HG03521 (cell line): ENCODE data around the gene PTPRS.
"Not testable (repeated sequence)": the region's sequence is repeated elsewhere in the genome, so short reads cannot be mapped to it uniquely, and the experiment has no call there.

Source experiments
- ATAC-seq: cut with Tn5 transposase; IDR thresholded peaks from one replicate; pipeline ENCODE4 v1.9.1; 2021; ENCODE audit warnings: mild to moderate bottlenecking, moderate library complexity; ENCODE audit not compliant: unreplicated experiment

The PTPRS gene

GRCh38 chr19:5334366-5334739, 6.3 kb downstream of the PTPRS start:
- ATAC-seq, result no peak

GRCh38 chr19:5333581-5334365, 6.8 kb downstream of the PTPRS start:
- ATAC-seq, result no peak

- no peak for ATAC-seq
Measured at GRCh38 chr19:5332501-5332900, 8.1 kb downstream of the PTPRS start.

- ATAC-seq, result no peak
Measured at GRCh38 chr19:5331790-5332189, 8.8 kb downstream of the PTPRS start.

GRCh38 chr19:5330307-5330720, 10.3 kb downstream of the PTPRS start:
- no peak for ATAC-seq

GRCh38 chr19:5329141-5329540, 11.5 kb downstream of the PTPRS start:
- ATAC-seq, result no peak

GRCh38 chr19:5328407-5328806, 12.2 kb downstream of the PTPRS start:
- ATAC-seq, result not testable (repeated sequence)

- ATAC-seq, result no peak
Measured at GRCh38 chr19:5326986-5327623, 13.5 kb downstream of the PTPRS start.

- ATAC-seq, result no peak
Measured at GRCh38 chr19:5326545-5326944, 14.1 kb downstream of the PTPRS start.

GRCh38 chr19:5324947-5325346, 15.7 kb downstream of the PTPRS start:
- no peak for ATAC-seq

- ATAC-seq, result no peak
Measured at GRCh38 chr19:5323475-5323811, 17.2 kb downstream of the PTPRS start.

GRCh38 chr19:5321851-5322681, 18.5 kb downstream of the PTPRS start:
- ATAC-seq, result peak; percentile 55

GRCh38 chr19:5321066-5321642, 19.5 kb downstream of the PTPRS start:
- no peak for ATAC-seq

- ATAC-seq, result no peak
Measured at GRCh38 chr19:5319516-5319915, 21.1 kb downstream of the PTPRS start.

- no peak for ATAC-seq
Measured at GRCh38 chr19:5318306-5318705, 22.3 kb downstream of the PTPRS start.

- no peak for ATAC-seq
Measured at GRCh38 chr19:5317321-5317720, 23.3 kb downstream of the PTPRS start.

- ATAC-seq, result no peak
Measured at GRCh38 chr19:5316138-5316537, 24.5 kb downstream of the PTPRS start.

- no peak for ATAC-seq
Measured at GRCh38 chr19:5314907-5315298, 25.7 kb downstream of the PTPRS start.

- no peak for ATAC-seq
Measured at GRCh38 chr19:5314012-5314906, 26.4 kb downstream of the PTPRS start.

GRCh38 chr19:5313307-5313706, 27.3 kb downstream of the PTPRS start:
- ATAC-seq, result no peak
